ENCODE results near the gene YBX2.
"Not testable (repeated sequence)": the region's sequence is repeated elsewhere in the genome, so short reads cannot be mapped to it uniquely, and the experiment has no call there.

Gene YBX2

DNA sequence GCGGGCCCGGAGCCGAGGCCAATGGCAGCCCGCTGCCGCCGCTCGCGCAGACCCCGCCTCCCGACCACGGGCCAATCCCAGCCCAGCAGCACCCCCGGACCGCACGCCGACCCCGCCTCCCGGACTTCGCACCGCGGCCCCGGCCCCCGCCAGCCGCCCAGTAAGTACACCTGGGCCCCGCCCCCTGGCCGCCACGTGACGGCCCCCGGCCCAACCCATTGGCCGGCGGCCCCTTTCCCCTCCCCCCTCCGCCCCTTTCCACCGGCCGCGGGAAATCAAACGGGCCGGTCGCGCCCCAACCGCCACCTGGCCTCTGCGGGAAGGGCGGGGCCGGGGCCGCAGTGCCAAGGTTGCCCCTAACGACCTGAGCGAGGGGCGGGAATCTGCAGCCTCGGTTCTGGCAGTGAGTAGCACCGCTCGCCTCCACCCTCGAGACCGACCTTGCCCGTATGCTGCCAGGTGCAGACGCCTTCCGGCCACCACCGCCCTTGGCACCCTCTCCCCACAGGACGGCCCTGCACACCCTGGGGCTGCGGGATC is at the start of gene YBX2:
Gene YBX2 (minus strand): TSS at position 26 of the 540 bp plus-strand sequence. CDS start 139 bp downstream, outside the sequence.
- TF ChIP-seq, protein P1, sequence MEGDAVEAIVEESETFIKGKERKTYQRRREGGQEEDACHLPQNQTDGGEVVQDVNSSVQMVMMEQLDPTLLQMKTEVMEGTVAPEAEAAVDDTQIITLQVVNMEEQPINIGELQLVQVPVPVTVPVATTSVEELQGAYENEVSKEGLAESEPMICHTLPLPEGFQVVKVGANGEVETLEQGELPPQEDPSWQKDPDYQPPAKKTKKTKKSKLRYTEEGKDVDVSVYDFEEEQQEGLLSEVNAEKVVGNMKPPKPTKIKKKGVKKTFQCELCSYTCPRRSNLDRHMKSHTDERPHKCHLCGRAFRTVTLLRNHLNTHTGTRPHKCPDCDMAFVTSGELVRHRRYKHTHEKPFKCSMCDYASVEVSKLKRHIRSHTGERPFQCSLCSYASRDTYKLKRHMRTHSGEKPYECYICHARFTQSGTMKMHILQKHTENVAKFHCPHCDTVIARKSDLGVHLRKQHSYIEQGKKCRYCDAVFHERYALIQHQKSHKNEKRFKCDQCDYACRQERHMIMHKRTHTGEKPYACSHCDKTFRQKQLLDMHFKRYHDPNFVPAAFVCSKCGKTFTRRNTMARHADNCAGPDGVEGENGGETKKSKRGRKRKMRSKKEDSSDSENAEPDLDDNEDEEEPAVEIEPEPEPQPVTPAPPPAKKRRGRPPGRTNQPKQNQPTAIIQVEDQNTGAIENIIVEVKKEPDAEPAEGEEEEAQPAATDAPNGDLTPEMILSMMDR (IDR thresholded peaks at IDR 0.05; ENCODE audit: control insufficient read depth, extremely low read depth, insufficient read depth), result no peak
- no peak for DNase-seq (ENCODE audit: low read depth)
- no peak within 1 kb of the TSS for H3K4me3 ChIP-seq (ENCODE audit: low read depth, low read length)

DNA sequence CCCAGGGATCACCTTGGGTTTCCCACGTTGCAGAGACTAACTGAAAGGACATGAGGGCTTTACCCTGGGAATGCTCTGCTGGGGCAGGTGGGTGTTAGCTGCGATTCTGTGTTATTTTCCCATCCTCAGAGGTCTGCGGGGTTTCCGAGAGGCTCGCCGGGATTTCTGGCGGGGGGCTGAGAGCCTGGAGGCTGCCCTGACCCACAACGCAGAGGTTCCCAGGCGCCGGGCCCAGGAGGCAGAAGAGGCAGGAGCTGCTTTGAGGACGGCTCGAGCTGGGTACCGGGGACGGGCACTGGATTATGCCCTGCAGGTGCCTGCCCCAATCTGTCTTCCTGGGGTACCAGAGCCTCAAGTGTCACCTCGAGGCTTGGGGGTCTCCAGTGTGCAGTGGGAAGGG is 48.8 kb upstream of the YBX2 start:
- DNase-seq (ENCODE audit: low read depth), result no peak
- TF ChIP-seq, protein P1 (IDR thresholded peaks at IDR 0.05; ENCODE audit: control insufficient read depth, extremely low read depth, insufficient read depth), result no peak
- H3K4me3 ChIP-seq (ENCODE audit: low read depth, low read length), result no peak overlapping the region

DNA sequence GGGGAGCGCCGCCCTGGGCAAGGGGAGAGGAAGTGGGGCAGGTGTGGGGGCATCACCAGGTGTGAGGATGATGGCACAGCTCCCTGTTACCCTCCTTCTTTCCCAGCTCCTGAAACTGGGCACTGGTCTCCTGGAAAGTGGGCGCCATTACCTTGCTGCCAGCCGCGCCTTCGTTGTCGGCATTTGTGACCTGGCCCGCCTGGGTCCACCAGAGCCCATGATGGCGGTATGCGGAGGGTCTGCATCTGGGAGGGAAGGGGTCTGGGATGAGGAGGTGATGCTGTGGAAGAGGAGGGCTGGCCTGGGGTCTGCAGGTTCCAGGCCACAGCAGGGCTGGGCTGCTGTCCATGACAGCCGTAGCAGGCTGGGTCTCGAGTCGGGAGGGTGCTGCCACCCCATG is 47.4 kb upstream of the YBX2 start:
- TF ChIP-seq, protein P1 (IDR thresholded peaks at IDR 0.05; ENCODE audit: control insufficient read depth, extremely low read depth, insufficient read depth), result no peak
- no peak for DNase-seq (ENCODE audit: low read depth)
- H3K4me3 ChIP-seq (ENCODE audit: low read depth, low read length), result no peak overlapping the region

DNA sequence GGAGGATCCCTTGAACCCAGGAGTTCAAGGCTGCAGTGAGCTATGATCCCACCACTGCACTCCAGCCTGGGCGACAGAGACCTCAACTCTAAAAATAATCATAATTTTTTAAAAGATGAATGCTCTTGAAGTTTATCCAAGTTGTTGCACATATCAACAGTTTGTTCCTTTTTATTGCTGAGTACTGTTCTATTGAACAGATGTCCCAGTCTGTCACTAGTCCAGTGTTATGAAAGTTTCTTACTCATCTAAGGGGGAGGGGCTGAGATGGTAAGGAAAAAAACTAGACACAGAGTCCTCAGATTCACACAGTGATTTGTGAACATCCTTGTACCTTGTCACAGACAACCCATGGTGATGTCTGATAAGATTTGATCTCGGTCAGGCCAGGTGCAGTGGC is 45.7 kb upstream of the YBX2 start:
- TF ChIP-seq, protein P1 (IDR thresholded peaks at IDR 0.05; ENCODE audit: control insufficient read depth, extremely low read depth, insufficient read depth), result no peak
- no peak overlapping the region for H3K4me3 ChIP-seq (ENCODE audit: low read depth, low read length)
- DNase-seq (ENCODE audit: low read depth), result no peak

DNA sequence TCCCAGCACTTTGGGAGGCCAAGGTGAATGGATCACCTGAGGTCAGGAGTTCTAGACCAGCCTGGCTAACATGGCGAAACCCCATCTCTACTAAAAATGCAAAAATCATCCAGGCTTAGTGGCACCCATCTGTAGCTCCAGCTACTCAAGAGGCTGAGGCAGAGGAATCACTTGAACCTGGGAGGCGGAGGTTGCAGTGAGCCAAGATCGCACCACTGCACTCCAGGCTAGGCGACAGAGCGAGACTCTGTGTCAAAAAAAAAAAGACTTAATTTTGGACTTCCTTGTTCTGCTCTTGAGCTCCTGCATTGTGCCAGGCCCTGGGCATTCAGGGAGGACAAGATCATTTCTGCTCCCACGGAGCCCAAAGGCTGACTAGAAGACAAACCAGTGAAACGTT is 43.2 kb upstream of the YBX2 start:
- not testable (repeated sequence) for DNase-seq (ENCODE audit: low read depth); H3K4me3 ChIP-seq (ENCODE audit: low read depth, low read length)

DNA sequence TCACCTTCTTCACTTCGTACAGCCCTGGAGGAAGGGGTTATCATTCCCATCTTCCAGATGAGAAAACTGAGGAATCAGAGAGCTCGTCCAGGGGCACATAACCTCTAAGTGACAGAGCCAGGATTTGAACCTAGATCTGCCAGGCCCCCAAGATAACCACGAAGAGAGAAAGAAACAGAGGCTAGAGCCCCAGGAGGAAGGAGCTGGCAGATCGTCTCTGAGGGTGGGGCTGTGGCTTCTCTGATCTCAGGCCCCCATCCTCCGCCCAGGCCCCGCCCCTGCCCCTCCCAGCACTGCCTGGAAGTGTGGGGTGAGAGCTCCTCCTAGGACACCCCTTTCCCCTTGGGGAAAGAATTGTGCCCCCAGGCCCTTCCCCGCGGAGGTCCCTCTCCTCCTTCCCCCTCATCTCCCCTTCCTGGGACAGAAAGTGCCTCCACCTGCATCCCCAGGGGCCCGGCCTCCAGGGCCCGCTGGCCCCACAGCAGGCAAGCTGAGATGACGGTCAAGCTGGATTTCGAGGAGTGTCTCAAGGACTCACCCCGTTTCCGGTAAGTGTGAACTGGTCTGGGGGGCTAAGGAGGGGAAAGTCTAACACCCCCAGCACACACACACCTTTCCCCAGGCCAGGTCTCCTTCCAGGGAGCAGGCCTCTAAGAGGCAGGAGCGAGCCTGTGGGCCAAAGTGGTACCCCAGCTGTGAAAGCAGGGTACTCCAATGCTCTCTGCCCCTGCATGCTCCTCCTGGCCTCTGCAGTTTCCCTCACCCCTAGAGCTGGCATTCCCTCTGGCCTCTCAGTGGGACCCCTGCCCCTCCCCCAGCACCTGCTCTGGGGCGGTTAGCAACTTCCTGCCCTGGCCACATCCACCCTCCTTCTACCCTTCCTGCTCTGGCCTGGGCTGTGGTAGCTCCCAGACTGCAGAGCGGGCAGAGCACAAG is 42.1 kb upstream of the YBX2 start, which contains the start of gene ACAP1:
Gene ACAP1 (plus strand): TSS at position 290 of the 936 bp plus-strand sequence. CDS start 206 bp downstream, at position 496.
- TF ChIP-seq, protein P1 (IDR thresholded peaks at IDR 0.05; ENCODE audit: control insufficient read depth, extremely low read depth, insufficient read depth), result no peak
- H3K4me3 ChIP-seq (ENCODE audit: low read depth, low read length), result no peak within 1 kb of the TSS
- no peak for DNase-seq (ENCODE audit: low read depth)

DNA sequence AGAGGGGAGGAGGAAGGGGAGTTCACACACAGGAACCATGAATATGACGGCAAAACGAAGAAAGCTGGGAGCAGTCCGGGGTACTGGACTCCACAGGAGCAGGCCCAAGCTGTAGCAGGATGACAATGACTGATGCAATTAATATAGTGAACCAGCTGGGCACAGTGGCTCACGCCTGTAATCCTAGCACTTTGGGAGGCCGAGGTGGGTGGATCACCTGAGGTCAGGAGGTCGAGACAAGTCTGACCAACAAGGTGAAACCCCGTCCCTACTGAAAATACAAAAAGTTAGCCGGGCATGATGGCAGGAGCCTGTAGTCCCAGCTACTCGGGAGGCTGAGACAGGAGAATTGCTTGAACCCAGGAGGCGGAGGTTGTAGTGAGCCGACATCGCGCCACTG is 41.3 kb upstream of the YBX2 start:
- not testable (repeated sequence) for H3K4me3 ChIP-seq (ENCODE audit: low read depth, low read length); DNase-seq (ENCODE audit: low read depth)

Measured in LNCaP clone FGC (cell line).